Activated CD8-positive, alpha-beta memory T cell treated with anti-CD3 and anti-CD28 coated beads for 4 hours (primary cell): ENCODE measurements around the gene GALNT18.

ENCODE experiments used
- DNase-seq, 2 donors: peaks; one replicate each; pipeline ENCODE4 v3.0.0-alpha.2; 2020; ENCODE audit warnings: low read depth in 2 of 2

GALNT18 gene

GRCh38 chr11:11532574-11532973, 89.2 kb downstream of the GALNT18 start:
- no peak for DNase-seq

DNA sequence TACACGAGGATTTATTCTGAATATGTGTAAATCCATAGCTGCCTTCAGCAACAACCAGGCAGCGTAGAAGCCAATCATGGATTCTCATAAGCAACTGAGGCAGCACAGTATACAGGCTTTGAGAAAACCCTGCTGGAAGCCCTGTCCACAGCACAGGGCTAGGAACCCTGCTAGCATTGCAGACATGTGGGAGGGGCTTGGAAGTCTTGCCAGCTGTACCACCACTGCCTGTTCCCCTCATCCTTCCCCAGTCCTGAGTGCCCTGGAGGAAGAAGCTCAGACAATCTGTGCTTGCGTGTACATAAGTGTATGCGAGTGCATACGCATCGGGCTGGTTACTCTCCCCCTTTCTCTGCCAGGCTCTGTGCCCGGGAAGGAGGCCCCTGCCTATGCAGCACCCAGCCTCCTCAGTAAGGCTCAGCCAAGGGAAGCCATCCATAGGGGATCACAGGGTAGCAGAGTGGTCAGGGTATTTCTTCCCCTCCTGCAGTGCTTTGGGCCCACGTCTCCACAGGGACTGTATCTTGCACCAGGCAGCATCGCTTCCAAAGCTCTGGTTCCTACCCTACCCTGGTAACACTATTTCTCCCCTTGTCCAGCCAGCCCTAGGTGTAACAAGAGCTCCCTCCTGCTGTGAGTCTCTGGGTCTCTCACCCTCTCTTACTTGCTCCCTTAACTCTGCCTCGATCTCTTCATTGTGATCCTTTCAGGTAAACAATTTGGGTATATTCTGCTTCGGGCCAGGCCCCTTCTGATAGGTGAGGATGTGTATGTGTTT, 90.5 kb downstream of the GALNT18 start:
- DNase-seq = no peak

DNA sequence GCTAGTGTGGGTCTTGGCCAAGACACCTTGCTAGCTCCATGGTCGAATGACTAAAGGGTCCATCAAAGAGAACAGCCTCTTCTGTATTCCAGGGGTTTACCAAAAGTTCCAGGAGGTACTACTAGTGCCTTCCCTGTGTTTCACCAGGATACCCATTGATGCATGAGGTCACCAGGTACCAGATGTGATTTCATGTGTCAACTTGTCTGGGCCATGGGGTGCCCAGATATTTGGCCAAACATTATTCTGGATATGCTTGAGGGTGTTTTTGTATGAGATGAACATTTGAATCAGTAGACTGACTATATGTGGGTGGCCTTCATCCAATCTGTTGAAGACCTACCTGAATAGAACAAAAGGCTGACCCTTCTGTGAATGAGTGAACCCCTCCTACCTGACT, 92.8 kb downstream of the GALNT18 start:
- DNase-seq = no peak

- DNase-seq = no peak
Observed at GRCh38 chr11:11525283-11525682, 96.5 kb downstream of the GALNT18 start.

DNA sequence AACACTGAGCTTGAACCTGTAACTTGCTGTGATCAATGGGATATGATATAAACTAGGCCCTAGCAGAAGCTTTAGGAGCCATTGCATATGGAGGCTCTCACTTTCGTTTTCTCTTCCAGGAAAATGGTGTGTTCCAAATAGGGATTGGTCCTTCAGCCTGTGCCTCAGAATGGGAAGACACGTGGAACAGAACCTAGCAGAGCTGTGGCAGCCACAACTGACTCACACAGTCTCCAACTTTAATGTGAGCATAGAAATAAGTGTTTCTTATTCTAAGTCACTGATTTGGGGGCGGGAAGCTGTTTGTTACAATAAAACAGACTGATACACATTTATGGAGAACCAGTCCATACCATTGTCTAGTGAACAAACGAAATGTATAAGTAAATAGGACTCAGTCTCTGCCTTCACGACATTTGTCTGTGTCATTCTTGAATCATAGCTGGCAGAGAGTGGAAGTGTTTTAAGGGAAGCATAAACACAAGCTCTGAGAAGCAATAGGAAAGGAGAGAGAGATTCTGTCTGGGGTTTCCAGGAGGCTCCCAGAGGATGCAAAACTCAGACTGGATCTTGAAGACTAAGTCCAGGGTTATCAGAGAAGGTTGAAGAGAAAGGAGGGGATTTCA, 97.3 kb downstream of the GALNT18 start:
- no peak for DNase-seq

- DNase-seq = no peak
Observed at GRCh38 chr11:11522591-11522990, 99.2 kb downstream of the GALNT18 start.

GRCh38 chr11:11521306-11522002, 100.4 kb downstream of the GALNT18 start:
- DNase-seq = no peak

DNA sequence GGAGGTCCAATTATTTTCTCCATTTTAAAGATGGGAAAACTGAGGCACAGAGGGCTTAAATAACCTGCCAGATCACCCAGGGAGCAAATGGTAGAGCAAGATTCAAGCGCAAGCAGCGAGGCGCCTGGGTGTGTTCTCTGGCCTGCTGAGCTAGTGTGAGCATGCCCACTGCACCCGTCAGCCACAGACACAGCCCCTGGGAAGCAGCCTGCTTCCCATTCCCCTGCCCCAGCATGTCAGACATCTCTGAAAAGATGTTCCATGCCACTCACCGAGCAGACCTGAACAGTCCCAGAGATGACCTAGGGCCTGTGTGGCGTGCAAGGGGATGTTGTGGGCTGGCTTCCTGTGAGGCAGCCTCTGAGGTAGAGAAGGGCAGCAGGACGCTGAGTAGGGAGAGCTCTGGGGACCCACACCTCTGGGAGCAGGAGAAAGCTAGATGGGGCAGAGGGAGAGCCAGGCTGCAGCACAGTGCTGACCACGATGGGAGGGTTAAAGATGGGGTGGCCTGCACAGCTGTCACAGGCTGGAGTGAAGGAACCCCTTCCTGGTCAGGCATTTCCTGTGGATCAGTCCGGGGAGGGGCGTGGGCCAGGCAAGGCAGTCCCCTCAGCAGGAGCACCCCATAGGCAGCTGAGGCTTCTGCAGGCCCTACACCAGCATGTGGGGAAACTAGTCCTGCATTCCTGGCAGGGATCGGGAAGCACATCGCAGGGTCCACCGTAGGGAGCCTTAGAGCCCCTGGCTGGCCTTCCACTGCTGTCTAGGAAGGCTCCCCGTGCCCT, 101.4 kb downstream of the GALNT18 start:
- DNase-seq = no peak

GRCh38 chr11:11519184-11519583, 102.6 kb downstream of the GALNT18 start:
- DNase-seq = no peak

GRCh38 chr11:11514246-11514645, 107.6 kb downstream of the GALNT18 start:
- no peak for DNase-seq

DNA sequence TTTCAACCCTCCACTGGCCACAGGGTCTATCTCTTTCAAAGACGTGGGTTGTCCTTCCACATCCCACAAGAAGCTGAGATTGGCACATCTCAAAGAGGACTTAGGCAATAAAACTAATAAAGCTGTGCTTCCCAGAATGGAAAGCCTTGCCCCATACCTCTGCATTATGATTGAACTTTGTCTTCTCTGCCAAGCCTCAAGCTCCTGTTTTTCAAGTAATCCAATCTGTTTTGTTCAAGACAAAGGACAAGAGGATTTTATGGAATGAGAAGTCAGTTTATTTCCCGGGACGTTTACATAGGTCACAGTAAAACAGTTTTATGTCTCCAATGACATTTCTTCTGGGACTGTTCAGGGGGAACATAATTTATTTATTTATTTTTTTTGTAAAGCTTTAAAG, 108.4 kb downstream of the GALNT18 start:
- no peak for DNase-seq

DNA sequence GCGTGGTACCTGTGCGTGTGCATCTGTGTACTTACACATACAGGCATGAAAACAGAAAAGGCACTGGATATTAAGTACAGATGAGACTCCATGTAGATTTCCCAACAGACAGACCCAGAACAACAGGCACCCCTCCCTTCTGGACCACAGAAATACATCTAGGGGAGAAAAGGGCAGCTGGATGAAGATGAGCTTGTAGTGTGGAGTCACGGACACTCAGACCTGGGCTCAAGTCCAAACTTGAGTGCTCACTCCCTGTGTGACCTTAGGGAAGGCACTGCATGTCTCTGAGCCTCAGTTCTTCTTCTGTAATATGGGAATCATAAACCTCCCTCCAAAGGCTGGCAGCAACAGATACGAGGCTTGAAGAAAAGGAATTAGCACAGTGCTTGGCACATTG, 108.9 kb downstream of the GALNT18 start:
- DNase-seq = no peak

DNA sequence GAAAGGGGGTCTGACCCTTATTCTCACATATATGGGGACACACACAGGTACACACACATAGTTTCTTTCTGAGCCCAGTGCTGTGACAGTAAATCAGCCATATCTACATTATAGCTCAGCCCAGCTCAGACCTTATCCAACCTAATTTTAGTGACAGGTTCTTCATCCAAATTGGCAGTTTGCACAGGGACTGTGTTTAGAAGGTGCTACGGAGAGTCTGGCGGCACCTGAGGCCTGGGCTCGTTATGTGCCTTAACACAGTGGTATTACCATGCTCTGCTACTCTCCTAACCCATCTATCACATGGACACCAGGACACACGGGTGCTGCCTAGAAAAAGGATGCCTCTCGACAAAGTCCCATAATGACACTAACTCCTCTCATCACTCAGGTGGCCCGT, 109.3 kb downstream of the GALNT18 start:
- DNase-seq = no peak

DNA sequence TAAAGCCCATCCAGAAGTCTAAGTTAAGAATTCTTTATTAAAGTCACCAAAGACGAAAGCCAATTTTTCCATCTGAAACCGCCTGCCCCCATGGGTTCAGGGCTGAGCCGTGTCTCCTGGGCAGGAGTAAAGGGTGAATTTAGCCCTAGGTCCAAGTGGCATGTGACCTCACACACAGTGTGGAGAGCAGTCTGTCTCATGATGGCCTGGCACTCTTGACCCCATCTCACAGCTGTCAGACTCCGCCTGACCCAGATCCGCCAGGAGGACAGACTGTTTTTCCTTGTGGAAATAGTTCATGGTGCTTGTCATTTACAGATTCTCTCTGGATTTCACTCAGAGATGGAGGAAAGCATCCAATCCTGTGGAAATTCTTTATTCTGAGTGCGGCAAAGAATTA, 109.7 kb downstream of the GALNT18 start:
- DNase-seq = no peak

- no peak for DNase-seq
Observed at GRCh38 chr11:11510939-11511338, 110.9 kb downstream of the GALNT18 start.

- DNase-seq = no peak
Observed at GRCh38 chr11:11505692-11506091, 116.1 kb downstream of the GALNT18 start.

DNA sequence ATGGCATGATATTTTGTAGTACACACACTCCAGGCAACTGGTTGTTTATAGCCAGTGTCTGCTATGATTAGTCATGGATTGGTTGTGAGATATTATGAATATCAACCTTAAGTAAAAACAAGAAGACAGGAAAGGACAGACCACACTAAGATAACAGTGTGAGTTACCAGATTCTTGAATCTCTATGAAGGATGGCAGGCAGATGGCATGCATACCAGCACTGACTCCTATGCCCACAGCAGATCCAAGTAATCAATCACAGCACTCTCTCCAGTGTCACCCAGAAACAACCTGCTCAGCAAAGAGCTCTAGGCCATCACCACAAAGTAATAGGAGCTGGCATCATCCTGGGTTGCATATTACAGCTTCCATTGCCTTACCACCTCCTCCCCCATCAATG, 116.6 kb downstream of the GALNT18 start:
- no peak for DNase-seq

- DNase-seq = no peak
Observed at GRCh38 chr11:11504071-11504470, 117.7 kb downstream of the GALNT18 start.

- DNase-seq = no peak
Observed at GRCh38 chr11:11502263-11502861, 119.4 kb downstream of the GALNT18 start.

DNA sequence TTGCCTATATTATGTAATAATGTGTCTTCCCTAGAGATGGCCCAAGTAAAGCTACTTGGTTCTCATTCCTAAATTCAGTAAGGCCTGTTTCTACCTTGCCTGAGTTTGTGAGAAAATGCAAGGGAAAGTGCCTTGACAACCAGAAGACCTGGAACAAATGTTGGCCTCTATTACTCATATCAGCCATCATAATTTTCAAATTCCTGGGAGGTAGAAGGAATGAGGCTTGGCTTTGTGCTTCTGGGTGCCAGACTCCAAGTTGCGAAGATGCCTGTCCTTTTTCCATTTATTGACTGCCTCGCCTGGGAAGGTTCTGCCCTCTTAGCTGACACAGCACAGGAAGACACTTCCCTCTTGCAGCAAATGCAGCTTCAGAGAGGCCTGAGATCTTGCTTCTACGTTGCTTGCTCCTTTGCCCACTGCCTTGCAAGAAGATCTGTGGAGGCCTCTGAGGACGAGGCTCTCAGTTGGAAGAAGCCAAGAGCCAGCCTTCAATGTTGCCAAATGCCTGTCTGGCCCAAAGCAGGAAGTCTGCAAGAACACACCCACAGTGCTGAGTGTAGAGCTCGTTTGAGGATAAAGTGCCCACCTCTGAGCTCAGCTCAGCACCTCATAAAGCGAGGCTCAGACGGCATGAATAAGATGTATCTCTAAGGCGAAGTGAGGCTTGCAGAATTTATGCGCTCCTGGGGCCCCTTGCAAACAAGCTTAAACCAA, 120.1 kb downstream of the GALNT18 start:
- DNase-seq = no peak
